GM23338 (cell line): ENCODE measurements around the gene FAHD1. TPM values are rescaled to one million over a fixed set of nuclear protein-coding genes. Genes with fewer than 3 reads are reported as not detected.

Experiments
- ATAC-seq: fragments of 200-7000 bp; cut with Tn5 transposase; 3 replicates; pipeline ENCODE4 v1.9.1; 2020
- DNase-seq: peaks from one replicate; pipeline ENCODE4 v3.0.0-alpha.2; 2015; ENCODE audit warnings: low spot score
- H2AFZ ChIP-seq: fragments of 200-600 bp; sonication (generic); 2 replicates; pipeline ENCODE4 v1.8.0; 2016; ENCODE audit warnings: antibody characterized with exemption, mild to moderate bottlenecking, moderate library complexity
- H3F3A ChIP-seq: fragments of 200-600 bp; sonication (generic); replicated peaks from 2 replicates; pipeline ENCODE4 v1.8.0; 2017; ENCODE audit warnings: antibody characterized with exemption, mixed run types, low read depth
- H3K27ac ChIP-seq: fragments of 200-600 bp; sonication (generic); 2 replicates; pipeline ENCODE4 v1.6.1; 2016; ENCODE audit warnings: low read depth
- H3K27me3 ChIP-seq: fragments of 200-600 bp; sonication (generic); 2 replicates; pipeline ENCODE4 v1.8.0; 2016; ENCODE audit warnings: mild to moderate bottlenecking, mixed run types, moderate library complexity; ENCODE audit not compliant: insufficient read depth
- H3K36me3 ChIP-seq: fragments of 200-600 bp; sonication (generic); 2 replicates; pipeline ENCODE4 v1.8.0; 2016; ENCODE audit warnings: mild to moderate bottlenecking; ENCODE audit not compliant: insufficient read depth
- H3K4me1 ChIP-seq: fragments of 200-600 bp; sonication (generic); 2 replicates; pipeline ENCODE4 v1.8.0; 2016; ENCODE audit warnings: mild to moderate bottlenecking, moderate library complexity; ENCODE audit not compliant: insufficient read depth
- H3K4me2 ChIP-seq: fragments of 200-600 bp; sonication (generic); 2 replicates; pipeline ENCODE4 v1.7.1; 2017; ENCODE audit warnings: mixed run types
- H3K4me3 ChIP-seq: fragments of 200-600 bp; sonication (generic); 2 replicates; pipeline ENCODE4 v1.6.1; 2016; ENCODE audit warnings: mixed run types
- H3K79me2 ChIP-seq: fragments of 200-600 bp; sonication (generic); replicated peaks from 2 replicates; pipeline ENCODE4 v1.8.0; 2017; ENCODE audit warnings: mild to moderate bottlenecking; ENCODE audit not compliant: insufficient read depth
- H3K9me2 ChIP-seq: fragments of 200-600 bp; sonication (generic); 2 replicates; pipeline ENCODE4 v1.8.0; 2017; ENCODE audit not compliant: insufficient read depth
- H4K20me1 ChIP-seq: fragments of 200-600 bp; sonication (generic); replicated peaks from 2 replicates; pipeline ENCODE4 v1.8.0; 2017; ENCODE audit warnings: mild to moderate bottlenecking; ENCODE audit not compliant: insufficient read depth
- H3K27ac Mint-ChIP-seq: 2 replicates; pipeline ENCODE4 v1.8.0; 2020; ENCODE audit warnings: inconsistent platforms, mild to moderate bottlenecking, moderate library complexity, mixed read lengths
- H3K27me3 Mint-ChIP-seq: 3 replicates; pipeline ENCODE4 v1.8.0; 2022; ENCODE audit warnings: low read depth, mild to moderate bottlenecking, moderate library complexity, mixed read lengths, inconsistent platforms; ENCODE audit not compliant: insufficient read depth, poor library complexity
- H3K36me3 Mint-ChIP-seq: 3 replicates; pipeline ENCODE4 v1.8.0; 2021; ENCODE audit warnings: low read depth, mild to moderate bottlenecking, inconsistent platforms, moderate library complexity, mixed read lengths
- H3K4me1 Mint-ChIP-seq: 3 replicates; pipeline ENCODE4 v1.8.0; 2020; ENCODE audit warnings: mild to moderate bottlenecking, inconsistent platforms, mixed read lengths
- H3K4me3 Mint-ChIP-seq: 3 replicates; pipeline ENCODE4 v1.8.0; 2021; ENCODE audit warnings: moderate library complexity, mild to moderate bottlenecking, inconsistent platforms, mixed read lengths
- H3K9me3 Mint-ChIP-seq: 3 replicates; pipeline ENCODE4 v1.8.0; 2020; ENCODE audit warnings: moderate library complexity, mild to moderate bottlenecking, inconsistent platforms, mixed read lengths
- ETS1 ChIP-seq: IDR thresholded peaks from 2 replicates; pipeline ENCODE4 v1.6.1; 2016; ENCODE audit warnings: antibody characterized with exemption
- EZH2 ChIP-seq: fragments of 200-600 bp; sonication (generic); IDR thresholded peaks from one replicate; pipeline ENCODE4 v1.8.0; 2017; ENCODE audit warnings: antibody characterized with exemption, mild to moderate bottlenecking, low read depth; ENCODE audit not compliant: unreplicated experiment
- JUNB ChIP-seq: IDR thresholded peaks from one replicate; pipeline ENCODE4 v1.6.1; 2016; ENCODE audit warnings: antibody characterized with exemption; ENCODE audit not compliant: unreplicated experiment
- ZNF331 ChIP-seq: fragments of 250-450 bp; sonication (Bioruptor Pico); IDR thresholded peaks from 2 replicates; pipeline ENCODE4 v1.5.0; 2020; ENCODE audit warnings: low read depth, mild to moderate bottlenecking, moderate library complexity
- ZNF462 ChIP-seq: fragments of 250-450 bp; sonication (Bioruptor Pico); IDR thresholded peaks from 2 replicates; pipeline ENCODE4 v1.5.0; 2020; ENCODE audit warnings: mild to moderate bottlenecking, moderate library complexity
- polyA plus RNA-seq: library from polyadenylated mRNA; unstranded; fragments of >200 nt; fragmentation: Nextera tagmentation; extraction: Ambion mirVana; gene quantifications from 2 replicates; pipeline ENCODE4 v1.2.1, GENCODE V29; 2016
- total RNA-seq: library from RNA; depleted of rRNA; stranded (reverse); fragments of >200 nt; shearing (Covaris generic); gene quantifications from 2 replicates; pipeline ENCODE4 v1.2.3, GENCODE V29; 2014
- TF ChIP-seq, protein P1 (sequence below): IDR thresholded peaks from one replicate; pipeline ENCODE4 v1.6.1; 2018; ENCODE audit warnings: antibody characterized with exemption; ENCODE audit not compliant: unreplicated experiment

Gene FAHD1
- total and polyA plus RNA-seq, 2 experiments from 2014 or later = 21.0 to 23.9 TPM

DNA sequence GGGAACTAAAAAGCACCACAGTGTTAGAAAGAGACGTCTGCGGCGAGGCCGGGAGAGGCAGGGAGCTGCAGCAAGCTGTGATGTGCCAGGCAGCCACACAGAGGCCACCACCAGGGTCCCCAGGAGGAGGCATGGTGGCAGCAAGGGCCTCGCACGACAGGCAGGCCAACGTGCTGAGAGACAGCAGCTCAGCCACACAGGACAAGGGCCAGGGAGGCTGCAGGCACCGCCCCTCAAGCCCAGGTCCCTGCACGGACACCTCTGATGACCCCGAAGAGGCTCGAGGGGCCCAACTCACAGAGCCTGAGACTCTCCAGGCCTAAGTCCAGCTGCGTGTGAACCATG is 6.1 kb upstream of the FAHD1 start:
- H3K4me1 Mint-ChIP-seq = no peaks in the 10 kb centered on the region; the same call in 2 of the 3 replicates
- no peaks in the 10 kb centered on the region; the same call in 1 of the 2 replicates for H3K4me1 ChIP-seq
- ATAC-seq = no peak
- no peaks in the 10 kb centered on the region for H3K36me3 Mint-ChIP-seq
- no peak overlapping the region for H3K27ac ChIP-seq
- no peaks in the 10 kb centered on the region for H3K9me2 ChIP-seq
- H3K27me3 ChIP-seq = no peaks in the 10 kb centered on the region
- H3K9me3 Mint-ChIP-seq = no peaks in the 10 kb centered on the region
- H3F3A ChIP-seq = 0 out of 2 replicates have a peak, but pooled peaks cover 6% of the 10 kb centered on the region
- no peak overlapping the region for H3K4me3 ChIP-seq
- H3K4me2 ChIP-seq = no peak overlapping the region
- no peak overlapping the region for H3K4me3 Mint-ChIP-seq
- peaks cover 4% of the 10 kb centered on the region for H3K27me3 Mint-ChIP-seq
- H3K36me3 ChIP-seq = no peaks in the 10 kb centered on the region
- no peak overlapping the region for H2AFZ ChIP-seq
- no peak for DNase-seq
- no peak overlapping the region for H3K27ac Mint-ChIP-seq
- H3K79me2 ChIP-seq = peaks cover 6% of the 10 kb centered on the region; the same call in 1 of the 2 replicates
- no peaks in the 10 kb centered on the region; the same call in 1 of the 2 replicates for H4K20me1 ChIP-seq
- no peak for TF ChIP-seq EZH2
- no peak for TF ChIP-seq ETS1
- TF ChIP-seq ZNF462 = no peak
- TF ChIP-seq JUNB = no peak
- TF ChIP-seq, protein P1, sequence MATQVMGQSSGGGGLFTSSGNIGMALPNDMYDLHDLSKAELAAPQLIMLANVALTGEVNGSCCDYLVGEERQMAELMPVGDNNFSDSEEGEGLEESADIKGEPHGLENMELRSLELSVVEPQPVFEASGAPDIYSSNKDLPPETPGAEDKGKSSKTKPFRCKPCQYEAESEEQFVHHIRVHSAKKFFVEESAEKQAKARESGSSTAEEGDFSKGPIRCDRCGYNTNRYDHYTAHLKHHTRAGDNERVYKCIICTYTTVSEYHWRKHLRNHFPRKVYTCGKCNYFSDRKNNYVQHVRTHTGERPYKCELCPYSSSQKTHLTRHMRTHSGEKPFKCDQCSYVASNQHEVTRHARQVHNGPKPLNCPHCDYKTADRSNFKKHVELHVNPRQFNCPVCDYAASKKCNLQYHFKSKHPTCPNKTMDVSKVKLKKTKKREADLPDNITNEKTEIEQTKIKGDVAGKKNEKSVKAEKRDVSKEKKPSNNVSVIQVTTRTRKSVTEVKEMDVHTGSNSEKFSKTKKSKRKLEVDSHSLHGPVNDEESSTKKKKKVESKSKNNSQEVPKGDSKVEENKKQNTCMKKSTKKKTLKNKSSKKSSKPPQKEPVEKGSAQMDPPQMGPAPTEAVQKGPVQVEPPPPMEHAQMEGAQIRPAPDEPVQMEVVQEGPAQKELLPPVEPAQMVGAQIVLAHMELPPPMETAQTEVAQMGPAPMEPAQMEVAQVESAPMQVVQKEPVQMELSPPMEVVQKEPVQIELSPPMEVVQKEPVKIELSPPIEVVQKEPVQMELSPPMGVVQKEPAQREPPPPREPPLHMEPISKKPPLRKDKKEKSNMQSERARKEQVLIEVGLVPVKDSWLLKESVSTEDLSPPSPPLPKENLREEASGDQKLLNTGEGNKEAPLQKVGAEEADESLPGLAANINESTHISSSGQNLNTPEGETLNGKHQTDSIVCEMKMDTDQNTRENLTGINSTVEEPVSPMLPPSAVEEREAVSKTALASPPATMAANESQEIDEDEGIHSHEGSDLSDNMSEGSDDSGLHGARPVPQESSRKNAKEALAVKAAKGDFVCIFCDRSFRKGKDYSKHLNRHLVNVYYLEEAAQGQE = no peak
- TF ChIP-seq ZNF331 = no peak
